ENCODE data around the gene ATG101.
"Not testable (repeated sequence)": the region's sequence is repeated elsewhere in the genome, so short reads cannot be mapped to it uniquely, and the experiment has no call there.

The ATG101 gene

DNA sequence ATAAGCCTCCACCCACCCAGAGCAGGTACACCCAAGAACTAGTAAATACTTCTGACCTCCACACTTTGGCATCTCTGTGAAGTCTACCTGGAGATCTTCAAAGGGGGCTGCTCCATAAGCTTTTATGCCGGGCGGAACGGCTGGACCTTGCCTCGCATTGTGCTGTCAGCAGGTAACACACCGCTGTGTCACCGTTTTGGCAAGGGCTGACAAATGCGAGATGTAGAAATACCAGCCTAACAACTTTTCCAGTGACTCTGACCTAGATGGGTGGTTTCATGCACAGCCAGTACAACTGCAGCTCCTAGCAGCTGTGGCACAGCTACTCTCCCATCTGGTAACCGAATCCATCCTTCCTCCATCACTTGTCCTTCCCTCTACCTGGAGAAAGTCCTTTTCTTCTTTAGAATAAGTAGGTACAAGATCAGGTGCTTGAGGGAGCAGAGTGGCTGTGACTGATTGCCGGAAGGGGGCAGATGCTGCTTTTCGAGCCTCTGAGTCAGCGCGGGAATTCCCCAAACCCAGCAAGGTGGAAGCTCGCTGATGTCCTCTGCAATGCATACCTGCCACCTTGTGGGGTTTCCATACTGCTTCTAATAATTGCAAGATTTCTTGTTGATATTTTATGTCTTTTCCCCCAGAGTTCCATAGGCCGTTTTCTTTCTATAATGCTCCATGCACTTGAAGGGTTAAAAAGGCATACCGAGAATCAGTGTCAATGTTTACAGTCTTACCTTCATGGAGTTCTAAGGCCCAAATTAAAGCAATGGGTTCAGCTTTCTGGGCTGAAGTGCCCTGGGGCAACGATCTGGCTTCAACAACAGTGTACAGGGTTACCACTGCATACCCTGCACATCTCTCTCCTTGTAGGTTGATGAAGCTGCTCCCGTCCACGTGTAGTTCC is 46.7 kb downstream of the ATG101 start:
- DNase-seq: peak; percentile 27

DNA sequence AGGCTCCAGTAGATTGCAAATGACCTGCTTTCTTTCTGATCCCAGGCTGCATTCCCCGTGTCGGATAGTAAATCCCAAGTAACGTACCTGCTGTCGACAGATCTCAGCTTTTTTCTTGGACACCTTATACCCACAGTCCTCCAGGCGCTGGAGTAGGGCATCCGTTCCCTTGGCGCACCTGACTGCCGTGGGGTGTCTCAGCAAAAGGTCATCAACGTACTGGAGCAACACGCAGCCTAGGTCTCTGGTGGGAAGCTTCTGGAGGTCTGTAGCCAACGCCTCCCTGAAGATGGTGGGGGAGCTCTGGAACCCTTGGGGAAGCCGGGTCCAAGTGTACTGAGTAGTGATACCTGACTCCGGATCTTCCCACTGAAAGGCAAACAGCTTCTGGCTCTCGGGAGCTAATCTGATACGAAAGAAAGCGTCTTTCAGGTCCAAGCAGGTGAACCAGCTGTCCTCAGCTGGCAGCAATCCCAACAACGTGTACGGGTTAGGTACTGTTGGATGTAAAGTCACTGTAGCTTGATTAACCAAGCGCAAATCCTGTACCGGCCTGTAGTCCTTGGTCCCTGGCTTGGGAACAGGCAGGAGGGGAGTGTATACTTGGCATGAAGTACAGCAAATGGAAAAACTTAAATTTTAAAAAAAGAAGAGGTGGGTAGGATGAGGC is 48.2 kb downstream of the ATG101 start:
- not testable (repeated sequence) for DNase-seq

DNA sequence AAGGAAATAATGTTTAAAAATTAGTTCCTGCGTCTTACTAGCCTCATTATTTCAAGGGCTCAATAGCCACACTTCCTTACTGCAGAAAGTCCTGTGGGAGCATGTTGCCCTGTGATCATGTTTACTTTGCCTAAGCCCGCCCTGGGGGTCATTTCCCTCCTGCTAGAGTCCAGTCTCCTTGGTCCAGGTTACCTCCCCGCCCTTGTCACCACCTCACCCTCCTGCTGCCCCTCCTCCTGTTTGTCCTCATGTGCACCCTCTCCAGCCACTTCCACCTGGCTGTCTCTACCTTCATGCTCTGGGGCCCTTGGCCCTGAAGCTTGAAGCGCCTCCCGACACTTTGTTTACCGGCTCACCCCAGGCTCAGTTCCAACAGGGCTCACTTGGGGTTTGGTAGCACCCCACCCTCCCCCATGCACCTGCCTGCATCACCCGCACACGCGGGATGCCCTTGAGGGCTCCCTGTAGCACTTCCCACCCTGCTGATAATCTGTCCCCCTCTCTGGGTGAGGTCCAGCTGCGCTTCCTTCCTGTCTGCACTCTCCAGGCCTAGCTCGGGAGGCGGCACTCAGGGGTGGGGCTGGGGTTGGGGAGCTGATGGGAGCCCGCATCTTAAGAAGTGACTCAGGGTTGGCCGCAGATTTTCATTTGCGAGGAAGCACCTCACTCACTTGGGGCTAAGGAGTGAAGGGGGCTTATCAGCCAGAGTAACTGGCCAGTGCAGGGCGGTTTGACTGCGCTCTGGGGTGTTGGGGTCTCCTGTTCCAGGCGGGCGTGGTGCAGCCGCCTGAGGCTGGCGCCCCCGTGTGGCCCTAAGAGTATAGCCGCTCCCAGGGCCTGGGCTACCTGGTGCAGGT is 49.8 kb downstream of the ATG101 start:
- DNase-seq: no peak

DNA sequence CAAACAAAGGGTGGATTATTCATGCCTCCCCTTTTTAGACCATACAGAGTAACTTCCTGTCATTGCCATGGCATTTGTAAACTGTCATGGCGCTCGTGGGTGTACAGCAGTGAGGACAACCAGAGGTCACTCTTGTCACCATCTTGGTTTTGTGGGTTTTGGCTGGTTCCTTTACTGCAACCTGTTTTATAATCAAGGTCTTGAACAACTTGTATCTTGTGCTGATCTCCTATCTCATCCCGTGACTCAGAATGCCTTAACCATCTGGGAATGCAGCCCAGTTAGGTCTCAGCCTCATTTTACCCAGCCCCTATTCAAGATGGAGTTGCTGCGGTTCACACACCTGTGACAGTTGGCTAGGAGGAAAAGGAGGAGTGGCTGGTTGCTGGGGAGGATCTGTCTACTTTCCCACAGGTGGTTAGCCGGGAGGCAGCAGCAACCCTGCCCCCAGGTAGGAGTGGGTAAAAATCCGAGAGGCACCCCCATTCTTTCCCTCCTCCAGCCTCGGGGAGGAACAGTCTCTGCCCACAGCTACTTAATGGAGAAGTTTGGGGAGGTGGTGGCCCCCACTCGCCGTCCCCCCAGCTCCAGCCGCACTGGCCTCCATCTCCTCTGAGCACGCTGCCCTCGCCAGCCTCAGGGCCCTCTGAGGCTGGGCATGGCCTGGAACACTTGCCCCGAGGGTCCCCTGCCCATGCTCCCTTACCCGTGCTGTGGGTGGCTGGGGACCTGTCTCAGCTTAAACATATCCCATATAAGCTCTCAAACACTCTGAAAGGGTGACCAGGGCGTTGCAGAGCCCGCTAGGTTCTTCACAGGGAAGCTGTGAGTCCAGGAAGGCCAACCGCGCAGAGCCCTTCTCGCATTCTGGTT is 51.4 kb downstream of the ATG101 start:
- DNase-seq: no peak

DNA sequence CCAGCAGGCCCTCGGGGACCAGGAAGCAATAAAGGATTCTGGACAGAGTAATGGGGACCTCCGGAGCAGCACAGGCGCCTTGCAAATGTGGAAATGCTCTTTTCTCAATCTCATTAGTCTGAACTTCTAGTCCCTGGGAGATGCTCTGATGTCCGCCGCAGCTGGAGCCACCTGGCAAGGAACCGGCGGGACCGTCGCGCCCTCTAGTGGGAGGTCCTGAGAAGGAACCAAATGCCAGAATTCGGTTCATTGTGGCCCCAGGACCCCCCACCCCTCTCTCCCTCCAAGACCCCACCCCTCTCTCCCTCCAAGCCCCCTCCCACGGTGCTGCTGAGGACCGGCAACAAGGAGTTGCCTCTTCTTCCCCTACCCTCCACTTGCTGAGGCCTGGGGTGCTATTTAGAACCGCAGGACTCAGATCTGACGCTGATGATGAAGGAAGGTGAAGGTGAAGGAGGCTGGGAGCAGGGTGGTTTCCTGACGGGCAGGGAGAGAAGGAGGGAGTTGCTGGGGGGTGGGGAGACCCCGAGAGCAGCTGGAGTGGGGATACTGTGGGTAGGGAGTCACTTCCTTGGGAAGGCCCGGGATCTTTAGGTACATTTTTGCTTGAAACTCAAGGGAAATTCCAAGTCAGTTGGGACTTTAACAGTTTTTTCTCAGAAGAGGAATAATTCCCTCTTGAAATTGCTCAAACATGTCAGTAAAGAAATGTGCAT is 52.2 kb downstream of the ATG101 start:
- DNase-seq: peak; percentile 54

DNA sequence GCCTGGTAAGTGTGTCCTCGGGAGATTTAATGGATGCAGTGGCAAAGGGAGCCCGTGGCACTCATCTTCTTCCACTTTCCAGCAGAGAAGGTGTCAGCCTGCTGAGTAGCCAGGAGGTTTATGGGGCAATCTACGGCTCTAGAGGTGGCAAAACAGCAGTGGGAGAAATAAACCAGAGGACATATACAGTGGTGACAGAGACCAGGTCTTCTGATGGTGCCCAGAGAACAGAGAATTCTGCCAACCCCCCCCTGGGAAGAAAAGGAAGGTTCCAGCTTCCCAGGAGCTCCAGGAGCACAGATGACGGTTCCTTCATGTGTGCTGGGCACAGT is 52.7 kb downstream of the ATG101 start:
- no peak for DNase-seq

DNA sequence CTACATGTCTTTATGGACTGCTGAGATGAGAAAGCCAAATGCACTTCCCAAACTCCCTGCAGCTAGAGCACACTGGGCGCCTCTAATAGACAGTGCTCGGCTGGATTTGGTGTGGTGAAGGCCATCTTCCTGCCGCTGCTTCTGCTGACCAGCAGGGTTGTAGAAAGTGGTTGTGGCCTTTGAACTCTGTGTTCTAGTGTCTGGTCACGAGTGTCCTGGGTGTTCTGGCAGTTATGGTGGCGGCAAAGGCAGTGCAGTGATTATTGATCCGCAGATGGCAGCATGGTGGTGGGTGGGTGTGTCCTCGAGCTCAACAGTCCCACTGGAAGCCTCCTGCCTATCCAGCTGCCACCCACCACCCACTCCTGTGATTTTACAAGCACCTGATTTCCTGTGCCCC is 53.1 kb downstream of the ATG101 start:
- no peak for DNase-seq

DNA sequence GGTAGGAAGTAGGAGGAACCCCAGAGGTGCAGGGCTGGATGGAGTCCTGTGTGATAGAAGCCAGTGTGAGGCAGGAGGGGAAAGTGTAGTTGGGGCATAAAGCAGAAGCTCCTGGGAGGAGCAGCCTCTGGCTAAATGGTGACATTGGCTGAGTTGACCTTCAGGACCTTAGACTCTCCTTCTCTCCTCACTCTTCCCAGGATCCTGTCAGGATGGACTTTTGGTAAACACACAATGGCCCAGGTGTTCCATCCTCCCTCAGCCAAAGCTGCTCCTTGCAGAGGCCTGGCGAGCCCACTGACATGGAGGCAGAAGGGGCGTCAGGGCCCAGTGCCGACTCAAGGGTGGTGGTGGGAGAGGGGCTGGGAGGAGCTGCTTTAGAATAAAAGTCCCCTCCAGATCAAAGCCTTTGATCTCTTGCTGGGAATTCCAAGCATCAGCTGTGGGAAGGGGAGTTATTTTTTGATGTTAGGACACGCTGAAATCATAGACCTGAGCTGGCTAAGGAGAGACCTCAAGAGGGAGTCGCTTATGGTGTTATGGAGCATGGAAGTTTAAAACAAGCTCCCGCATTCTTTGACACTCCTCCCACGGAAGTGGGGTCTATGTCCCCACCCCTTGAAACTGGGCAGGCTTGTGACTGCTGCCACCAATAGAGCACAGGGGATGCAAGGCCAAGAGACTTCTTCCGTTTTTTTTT is 53.9 kb downstream of the ATG101 start:
- no peak for DNase-seq

DNA sequence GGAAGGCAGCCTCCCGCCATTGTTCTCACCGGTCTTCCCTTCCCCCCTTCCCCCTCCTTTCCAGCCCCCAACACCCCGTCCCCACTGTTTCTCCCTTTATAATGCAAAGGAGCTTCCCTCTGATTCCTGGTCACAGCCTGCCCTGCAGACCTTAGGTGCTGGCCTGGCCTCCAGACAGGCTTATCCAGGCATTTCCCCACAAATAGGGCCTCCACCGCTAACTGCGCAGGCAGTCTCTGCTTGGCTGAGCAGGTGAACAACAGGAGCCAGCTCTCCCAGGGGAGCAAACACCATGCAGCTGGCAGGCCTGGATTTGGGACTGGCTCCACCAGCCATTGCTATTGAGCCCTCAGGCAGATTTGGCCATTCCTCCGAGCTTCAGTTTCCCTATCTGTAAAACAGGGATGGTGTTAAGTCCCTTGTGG is 55.7 kb downstream of the ATG101 start:
- DNase-seq: no peak

DNA sequence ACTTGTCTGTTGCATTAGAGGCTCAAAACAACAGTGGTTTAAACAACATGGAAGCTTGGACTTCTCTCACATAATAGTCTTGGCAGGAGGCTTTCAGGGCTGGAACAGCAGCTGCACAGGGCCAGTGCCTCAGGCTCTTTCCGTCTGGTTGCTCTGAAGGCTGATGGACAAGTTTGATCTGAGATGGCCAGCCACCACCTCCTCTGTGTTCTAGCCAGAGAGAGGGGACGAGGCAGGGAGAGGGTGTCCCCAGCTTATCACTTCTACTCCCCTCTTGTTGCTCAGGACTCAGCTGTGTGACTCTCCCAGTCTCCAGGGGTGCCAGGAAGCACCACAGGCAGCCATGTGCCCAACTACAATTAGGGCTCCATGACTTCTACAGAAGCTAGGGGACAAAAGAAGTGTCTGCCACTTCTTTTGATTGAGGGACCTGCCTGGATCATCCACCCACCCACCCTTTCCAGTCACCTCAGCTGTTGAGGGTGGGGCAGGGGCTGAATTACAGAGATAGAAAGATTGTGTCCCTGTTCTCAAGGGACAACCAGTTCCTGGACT is 56.3 kb downstream of the ATG101 start:
- DNase-seq: no peak
